ENCODE data around the gene DSCAM.
"Not testable (repeated sequence)": the region's sequence is repeated elsewhere in the genome, so short reads cannot be mapped to it uniquely, and the experiment has no call there.

Gene DSCAM

DNA sequence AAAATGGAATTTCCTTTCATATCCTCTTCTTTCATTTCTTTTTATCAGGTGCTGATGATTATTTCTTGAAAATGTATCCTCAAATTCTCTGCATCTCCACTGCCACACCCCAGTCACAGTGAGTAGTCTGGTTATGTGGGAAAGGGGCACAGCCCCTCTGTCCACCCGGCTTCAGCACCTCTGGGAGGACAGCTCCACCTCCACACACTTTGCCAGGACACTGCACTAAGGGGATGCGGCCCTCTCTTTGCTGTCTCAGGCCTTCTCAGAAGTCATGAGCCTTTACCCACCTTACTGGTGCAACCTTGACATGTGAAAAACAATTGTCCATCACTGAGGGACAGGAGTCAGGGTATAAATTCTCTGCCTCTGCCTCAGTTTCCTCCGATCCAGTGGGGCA is 546.7 kb downstream of the DSCAM start:
- DNase-seq (ENCODE audit: low spot score) = no peak

DNA sequence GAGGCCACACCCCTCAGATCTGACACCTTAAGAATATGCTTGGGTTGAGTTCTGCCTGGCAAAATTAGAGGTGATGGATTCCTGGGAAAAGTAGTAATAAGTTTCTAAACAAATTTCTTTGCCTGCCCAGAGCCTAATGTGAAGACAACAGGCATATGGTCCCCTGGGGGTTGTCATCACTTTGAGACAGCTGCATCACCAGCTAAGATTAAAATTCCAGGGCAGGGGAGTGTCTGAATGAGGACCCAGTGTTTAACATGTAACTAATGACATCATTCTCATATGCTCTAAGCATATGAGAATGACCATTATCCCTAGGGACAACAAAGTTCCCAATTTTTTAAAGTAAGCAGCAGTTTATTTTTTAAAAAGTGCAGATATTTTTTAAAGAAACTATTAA is 547.5 kb downstream of the DSCAM start:
- DNase-seq (ENCODE audit: low spot score) = no peak

DNA sequence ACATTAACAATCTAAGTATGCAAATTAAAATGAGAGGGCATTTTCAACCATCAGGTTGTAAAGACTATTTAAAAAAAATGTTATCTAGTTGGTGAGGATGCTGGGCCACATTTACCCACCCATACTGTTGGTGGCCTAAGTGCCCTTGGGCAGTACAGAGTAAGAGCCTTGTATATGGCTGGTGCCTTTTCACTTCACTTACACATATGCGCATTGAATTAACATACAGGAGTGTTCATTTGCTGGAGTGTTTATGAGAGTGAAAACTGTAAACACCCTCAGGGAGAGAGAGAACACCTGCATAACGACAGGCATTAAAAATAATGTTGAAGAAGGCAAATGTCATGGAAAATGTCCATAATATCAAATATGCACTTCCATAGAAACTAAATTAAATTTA is 552.6 kb downstream of the DSCAM start:
- no peak for DNase-seq (ENCODE audit: low spot score)

DNA sequence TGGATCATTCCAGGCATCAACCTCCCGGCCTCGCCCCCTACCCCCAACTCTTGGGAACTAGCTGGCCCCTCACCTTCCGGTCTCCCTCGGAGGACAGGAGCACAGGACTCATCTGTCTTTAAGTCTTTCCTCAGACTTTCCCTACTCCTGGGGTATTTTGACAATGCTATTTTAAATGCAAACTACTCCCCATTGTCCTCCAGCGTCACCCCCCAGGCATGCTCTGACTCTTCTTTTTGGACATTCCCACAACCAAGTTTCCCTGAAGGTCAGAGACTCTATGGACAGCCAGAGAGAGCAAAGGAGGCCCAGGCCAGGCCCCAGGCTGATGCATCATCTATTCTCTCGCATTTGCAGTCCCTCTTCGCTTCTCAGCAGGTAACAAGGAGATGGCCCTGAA is 555.4 kb downstream of the DSCAM start:
- DNase-seq (ENCODE audit: low spot score) = no peak

DNA sequence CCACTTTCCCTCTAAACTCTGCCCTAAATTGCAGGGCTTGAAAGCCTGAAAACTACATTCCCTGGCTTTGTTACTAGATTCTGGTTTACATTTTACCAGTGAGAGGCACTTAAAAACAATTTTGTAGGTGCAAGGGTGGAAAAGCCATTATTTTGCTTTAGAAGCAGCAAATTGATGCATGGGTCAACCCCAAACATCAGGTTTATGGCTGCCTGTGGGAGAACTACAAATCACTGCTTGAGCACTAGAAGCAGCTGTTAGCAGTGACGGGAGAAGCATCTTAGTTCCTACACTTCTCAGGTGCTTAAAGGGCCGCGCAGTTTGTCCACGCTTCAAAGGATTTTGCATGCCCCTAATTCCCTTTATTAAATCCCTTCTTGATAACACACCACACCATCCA is 562.5 kb downstream of the DSCAM start:
- DNase-seq (ENCODE audit: low spot score) = no peak

DNA sequence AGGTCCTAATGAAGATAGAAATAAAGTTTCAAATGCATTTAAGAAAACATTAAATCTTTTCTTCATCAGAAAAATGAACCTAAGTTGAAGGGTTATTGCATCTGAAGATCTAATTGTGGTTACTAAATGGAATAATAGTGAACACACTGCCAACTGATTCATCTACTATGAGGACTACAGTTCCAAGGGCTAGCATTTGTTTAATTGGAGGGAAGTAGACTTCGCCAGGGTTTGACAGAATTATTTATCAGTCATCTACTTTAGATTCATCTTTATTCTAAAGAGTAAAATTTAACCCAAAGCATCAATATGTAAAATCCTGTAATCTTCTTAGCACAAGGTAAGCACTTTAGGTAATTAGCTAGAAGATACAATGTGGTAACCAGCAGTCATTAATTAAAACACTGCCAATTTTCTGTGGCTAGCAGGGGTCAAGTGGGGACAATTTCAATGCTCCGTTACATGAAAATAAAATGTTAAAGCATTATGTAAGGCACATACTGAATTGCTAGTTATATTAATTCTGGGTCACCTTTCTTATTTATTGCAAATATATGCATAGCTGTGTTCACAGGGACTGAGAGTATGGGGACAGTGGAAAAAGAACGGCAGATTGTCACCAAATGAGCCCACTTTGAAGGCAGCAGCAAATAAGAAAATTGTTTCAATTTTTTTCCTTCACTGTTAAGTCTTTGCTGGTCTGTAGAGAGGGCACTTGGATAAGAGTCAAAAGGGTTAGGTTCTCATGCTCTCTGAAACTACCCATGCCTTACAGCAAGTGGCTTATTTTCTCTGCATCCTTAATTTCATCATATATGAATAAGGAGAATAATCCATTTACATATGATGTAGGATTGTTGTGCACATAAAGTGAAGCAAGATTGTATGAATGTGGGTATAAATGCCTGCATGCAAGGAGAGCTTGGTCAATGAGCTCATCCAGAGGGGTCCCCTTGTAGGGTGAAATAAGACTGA is 563.8 kb downstream of the DSCAM start:
- no peak for DNase-seq (ENCODE audit: low spot score)

DNA sequence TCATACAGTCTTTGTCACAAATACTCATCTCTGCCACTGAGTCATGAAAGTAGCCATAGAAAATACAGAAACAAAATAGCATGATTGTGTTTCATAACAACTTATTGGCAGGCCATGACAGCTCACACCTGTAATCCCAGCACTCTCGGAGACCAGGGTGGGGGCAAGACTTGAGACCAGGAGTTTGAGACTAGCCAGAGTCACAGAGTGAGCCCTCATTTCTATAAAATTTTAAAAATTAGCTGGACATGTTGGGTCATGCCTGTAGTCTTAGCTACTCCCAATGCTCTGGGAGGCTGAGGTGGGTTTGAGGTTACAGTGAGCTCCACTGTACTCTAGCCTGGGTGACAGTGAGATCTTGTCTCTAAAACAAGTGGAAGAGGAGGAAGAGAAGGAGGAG is 568.6 kb downstream of the DSCAM start:
- DNase-seq (ENCODE audit: low spot score) = no peak

DNA sequence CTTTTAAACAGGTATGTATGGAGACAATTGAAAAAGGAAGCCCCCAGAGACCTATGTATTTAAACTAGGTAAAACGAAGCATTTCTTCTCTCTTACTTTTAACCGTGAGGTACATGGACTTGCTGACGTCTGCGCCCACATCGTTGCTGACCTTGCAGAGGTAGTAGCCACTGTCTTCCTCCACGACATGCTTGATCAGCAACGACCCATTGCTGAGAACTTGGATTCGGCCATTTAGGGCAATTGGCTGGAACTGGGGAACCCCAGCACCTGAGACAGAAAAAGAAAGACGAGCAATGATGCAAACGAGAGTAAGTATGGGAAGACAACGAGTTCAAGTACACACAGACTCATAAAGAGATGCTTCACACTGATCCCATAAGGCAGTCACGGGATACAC is 571.0 kb downstream of the DSCAM start:
- no peak for DNase-seq (ENCODE audit: low spot score)

DNA sequence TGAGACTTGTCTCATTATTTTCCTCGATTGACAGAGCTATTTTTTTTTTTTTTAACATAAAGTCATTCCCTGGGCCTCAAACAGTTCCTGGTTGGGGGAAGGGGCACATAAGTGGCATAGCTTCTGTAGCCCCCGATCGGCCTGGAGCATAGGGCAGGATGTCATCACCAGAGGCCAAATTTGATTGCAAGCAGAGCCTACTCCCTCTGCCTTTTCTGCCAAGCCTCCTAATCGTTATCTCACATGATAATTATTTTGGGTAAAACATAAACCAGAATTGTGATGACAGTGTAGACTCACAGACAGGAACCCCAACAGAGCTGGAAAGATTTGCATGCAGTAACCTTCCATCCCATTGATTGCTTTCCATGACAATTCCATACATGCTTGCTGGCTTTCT is 574.9 kb downstream of the DSCAM start:
- no peak for DNase-seq (ENCODE audit: low spot score)

DNA sequence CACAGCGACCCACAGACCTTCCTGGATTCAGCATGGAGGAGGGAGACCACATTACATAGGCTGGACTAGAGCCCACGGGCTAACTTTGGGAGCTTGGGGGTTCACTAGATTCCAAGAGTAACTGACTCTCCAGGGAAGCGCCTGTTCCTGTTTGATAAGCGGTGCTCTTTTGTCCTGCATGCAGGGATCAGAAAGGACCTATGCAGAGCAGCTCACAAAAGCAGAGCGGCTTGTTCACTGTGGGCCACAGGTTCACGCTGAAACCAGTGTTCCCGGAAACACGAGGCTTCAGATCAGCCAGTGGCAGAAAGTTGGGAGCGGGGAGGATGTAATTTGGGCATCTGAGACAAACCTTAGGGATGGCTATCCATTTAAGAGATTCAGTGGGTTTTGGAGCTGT is 575.8 kb downstream of the DSCAM start:
- DNase-seq (ENCODE audit: low spot score) = no peak

DNA sequence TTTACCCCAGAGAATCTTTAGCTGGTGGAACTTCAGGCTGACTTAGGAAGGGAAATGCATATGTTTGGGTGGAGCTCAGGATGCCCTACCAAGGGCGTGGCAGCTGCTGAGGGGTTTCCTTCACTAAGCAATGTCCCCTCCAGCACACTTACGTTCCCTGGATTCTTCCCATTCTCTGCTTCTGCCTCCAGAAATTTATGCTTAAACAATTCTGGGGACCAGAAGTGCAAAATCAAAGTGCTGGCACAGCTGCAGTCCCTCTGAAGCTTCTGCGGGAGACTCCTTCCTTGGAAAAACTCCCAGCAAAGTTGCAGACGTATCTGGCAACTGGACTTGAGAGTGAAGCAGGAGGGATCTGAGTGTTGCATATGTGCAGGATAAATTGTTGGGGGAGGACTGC is 576.9 kb downstream of the DSCAM start:
- DNase-seq (ENCODE audit: low spot score) = no peak

DNA sequence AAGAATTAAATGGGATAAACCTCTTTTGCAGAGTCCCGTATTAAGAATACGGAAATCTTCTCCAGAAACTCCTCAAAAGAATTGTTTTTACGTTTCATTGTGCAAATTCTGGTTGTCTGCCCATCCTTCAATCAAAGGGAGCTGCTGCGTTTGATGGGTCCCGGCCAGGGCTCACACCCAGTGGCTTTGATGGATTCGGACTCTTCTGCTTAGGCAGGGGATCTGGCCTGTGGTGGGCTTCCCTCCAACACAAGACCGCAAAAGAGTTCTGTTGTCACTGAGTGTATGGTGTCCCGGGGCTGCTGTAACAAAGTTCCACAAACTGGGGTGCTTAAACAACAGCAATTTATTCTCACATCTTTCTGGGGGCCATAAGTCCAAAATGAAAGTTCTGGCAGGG is 577.7 kb downstream of the DSCAM start:
- DNase-seq (ENCODE audit: low spot score) = no peak

DNA sequence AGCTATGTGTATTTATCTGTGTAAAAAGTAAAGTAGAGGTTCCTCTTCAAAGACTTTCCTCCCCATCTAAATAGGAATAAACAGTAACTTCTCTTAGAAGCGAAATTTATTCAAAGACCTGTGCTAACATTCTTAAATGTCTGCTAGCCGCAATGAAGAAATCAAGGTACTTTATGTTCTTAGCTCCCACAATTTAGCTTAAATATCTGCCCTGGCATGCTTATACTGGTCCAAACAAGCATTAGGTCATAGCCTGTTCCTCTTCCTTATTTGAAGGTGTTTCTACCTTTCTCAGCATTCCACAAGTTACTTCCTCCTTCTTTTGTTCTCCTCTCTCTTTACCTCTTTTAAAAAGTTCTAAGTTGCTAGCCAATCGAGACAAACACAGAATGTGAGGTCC is 588.5 kb downstream of the DSCAM start:
- not testable (repeated sequence) for DNase-seq (ENCODE audit: low spot score)

DNA sequence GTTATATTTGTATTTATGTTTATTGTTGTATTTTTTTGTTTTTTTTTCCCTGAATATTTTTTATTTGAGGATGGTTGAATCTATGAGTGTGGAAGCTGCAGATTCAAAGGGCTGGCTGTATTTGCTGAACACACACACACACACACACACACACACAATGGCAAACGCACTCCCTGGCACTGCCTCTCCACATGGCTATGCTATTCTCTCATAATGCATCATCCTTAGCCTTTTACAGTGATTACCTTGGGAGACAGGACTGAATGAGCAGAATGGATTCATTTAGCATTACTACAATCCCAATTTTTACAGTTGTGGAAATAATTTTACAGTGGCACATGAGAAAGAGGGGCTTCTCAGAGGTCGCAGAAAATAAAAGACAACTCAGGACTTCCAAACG is 589.6 kb downstream of the DSCAM start:
- DNase-seq (ENCODE audit: low spot score) = no peak

DNA sequence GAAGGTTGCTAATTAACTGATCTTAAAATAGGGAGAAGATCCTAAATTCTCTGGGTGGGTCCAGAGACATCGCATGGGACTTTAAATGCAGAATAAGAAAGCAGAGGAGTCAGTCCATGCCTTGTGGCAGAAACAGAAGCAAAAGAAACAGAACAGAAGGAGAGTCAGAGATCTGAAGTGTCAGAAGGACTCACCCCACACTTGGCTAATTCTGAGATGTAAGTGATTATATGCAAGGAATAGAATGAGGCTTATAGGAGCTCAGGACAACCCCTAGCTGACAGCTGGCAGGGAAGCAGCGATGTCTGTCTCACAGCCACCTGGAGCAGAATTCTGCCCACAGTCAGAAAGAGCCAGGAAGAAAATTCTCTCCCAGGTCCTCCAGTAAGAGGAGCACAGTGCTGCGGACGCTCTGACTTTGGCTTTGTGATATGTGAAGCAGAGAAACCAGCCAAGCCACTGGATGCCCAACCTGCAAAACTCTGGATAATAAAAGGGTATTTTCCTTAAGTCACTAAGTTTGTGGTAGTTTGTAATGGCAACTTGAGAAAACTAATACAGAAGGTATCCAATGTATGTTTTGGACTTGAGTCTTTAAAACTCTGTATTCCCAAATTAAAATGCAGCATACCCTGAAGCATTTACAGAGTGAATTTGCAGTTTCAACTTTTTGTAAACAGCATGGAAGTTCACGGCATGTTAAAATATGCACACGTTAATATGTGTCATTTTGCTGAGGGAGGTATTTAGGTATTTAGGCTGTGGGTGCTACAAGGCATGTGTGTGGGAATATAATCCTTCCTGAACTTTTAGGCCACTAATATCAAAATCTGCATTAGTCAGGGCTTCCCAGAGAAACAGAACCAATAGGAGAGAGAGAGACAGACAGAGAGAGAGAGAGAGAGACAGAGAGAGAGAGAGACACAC is 591.2 kb downstream of the DSCAM start:
- DNase-seq (ENCODE audit: low spot score) = no peak

DNA sequence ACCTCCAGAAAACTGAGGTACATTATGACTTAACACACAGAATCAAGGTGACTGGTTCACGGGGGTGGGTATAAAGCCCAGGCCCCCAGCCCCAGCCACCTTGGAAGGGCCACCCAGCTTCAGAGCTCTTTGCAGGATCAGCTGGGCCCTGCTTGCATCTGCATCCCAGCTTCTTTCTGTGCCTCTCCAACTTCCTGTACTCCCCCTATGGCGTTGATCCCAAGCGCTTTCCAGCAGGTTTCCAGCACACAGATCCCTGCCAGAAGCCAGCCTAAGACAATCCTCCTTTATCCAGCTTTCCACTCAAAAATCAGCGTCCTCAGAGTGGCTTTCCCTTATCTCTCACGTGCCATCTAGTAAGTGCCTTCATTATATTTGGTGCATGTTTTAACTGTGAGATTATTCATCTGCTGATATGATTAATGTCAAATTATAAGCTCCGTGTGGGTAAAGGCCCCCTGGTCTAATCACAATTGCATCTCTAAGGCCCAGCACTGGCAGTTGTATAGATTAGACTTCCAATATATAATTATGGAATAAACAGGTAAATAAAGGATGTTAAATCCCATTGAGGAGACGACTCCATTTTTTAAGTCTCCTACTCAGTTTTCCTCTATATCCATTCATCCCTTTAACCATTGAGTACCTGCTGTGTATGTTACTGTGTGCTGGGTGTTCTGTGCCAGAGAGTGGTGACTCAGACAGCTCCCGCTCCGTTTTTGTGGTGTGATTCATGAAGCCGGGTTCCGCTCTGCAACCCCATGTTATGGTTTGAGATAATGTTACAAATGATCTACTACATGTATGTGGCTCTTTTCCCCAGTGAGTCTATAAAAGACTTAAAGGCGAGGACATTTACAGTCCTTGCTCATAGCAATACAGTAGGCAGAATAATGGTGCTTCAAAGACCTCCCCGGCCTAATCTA is 592.2 kb downstream of the DSCAM start:
- no peak for DNase-seq (ENCODE audit: low spot score)

DNA sequence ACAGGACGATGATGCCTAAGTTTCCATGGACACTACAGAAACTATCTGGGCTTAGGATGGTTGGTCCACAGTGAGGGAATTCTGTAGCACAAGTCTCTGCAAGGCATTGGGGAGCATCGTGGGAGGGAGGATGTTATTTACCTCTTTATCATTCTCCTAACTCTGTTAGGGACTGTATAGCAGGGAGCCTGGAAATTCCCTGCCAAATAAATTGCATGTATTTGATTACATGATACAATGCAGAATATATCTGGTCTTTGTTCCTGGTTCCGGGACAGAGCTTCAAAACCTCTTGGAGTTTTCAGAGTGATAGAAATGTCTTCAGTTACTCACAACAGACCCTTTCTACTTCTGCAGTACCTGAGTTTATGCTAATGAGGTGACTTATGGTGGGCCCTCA is 593.8 kb downstream of the DSCAM start:
- no peak for DNase-seq (ENCODE audit: low spot score)

DNA sequence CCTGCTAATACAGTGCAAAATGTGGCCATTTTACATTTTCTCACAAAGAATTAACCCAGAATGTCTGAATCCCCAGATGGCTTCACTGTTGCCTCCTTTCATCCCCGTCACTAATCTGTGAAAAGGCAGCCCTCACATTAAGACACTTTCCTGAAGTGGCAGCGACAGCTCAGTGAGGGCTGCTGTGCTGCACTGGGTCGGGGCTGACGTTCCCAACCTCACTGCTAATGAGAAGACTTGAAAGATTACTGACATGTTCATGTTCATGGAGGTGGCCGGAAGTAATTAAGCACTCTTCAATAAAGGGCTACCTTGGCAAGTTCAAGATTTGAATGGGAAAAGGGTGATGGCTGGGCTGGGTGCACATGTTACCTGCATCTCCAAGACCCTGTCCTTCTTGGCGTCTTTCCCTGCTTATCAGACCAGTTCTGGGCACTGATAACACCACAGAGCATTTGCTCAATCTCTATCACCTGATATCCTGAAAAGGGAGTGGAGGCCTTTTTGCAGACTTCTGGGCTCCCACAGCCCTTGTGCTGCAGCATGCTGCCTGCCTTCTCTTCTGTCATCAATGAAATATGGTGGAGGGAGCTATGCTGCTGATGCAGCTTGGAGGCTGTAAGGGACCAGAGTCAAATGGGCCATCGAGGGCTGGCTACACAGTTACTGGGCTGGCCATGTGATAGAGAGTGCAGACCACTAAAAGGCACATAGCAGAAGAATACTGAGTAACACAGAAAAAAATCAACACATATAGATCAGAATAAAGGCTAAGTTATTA is 596.3 kb downstream of the DSCAM start:
- no peak for DNase-seq (ENCODE audit: low spot score)

DNA sequence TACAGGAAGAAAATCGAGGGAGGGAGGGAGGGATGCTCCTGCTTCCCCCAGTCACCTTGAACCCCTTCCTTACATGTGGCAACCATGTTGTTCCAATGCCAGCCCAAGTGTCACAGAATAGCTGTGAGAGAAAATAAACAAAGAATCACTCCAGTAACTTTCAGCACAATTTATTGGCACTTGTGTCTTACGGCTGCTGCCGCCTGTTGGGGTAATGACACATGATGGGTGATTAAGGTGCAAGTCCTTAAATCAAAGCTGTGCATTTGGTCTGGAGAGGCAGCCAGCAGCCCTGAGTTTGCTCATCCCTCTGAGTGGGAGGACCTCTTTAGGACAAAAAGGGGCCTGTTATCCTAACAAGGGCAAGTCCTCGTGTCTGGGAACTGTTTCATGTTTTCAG is 602.0 kb downstream of the DSCAM start:
- DNase-seq (ENCODE audit: low spot score) = no peak

DNA sequence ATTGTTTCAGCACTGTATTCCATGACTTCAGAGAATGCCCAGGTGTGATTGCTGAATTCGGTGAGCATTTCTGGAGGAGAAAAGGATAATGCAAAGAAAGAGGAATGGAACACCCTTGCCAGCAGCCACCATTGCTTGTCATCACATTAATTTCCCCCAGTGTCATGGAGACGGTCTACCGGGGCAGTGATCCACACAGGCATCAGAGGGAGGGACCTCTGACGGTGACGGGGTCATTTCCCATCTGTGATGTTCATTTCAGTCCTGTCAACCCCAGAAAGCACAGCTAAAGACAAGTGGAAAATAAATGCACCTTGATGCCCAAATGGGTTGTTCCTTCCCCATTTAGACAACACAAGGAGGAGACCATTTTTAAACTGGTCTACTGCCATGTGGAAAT is 603.3 kb downstream of the DSCAM start:
- no peak for DNase-seq (ENCODE audit: low spot score)

DNA sequence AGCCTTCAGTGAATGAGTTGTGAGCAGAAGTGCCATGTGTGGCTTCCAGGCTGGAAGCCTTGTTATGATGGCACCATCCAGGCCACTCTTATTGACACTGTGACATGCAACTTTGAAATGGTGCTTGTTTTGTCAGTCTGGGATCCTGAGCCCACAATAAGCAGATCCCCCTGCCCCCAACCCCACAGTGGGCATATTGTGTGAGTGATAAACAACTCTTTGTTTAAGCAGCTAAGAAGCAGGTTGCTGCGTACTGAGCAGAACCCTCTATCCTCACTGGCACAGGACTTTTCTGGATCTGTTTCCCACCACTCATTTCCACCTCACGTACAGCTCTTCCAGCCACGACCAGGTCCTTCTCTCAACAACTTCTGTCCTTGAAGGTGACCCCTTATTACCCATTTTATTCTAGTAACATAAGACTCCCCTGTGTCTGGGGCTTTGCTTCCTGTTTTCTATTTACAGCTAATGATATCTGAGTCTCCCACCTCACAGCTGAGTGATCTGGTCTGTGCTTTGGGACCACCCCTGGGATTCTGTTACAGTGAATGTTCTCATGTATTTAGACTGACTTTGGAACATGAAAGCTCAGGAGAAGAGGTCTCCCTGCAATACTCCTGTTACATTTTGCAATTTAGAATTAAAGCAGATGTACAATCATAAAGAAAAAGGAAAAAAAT is 604.2 kb downstream of the DSCAM start:
- no peak for DNase-seq (ENCODE audit: low spot score)

Data from kidney capillary endothelial cell (primary cell).